H1 (cell line): ENCODE data around the gene HSPBP1. TPM values are rescaled to one million over a fixed set of nuclear protein-coding genes. Genes with fewer than 3 reads are reported as not detected.

Experiments used
- JUN ChIP-seq: IDR thresholded peaks from 2 replicates; pipeline ENCODE4 v1.6.1; 2011; ENCODE audit warnings: low read depth, mild to moderate bottlenecking, improper control_type of control experiment, low read length
- KDM5A ChIP-seq: fragments of 200-600 bp; IDR thresholded peaks from 2 replicates; pipeline ENCODE4 v1.7.1; 2012; ENCODE audit warnings: mild to moderate bottlenecking, low read length, inconsistent platforms, mixed read lengths
- polyA plus RNA-seq, 7 experiments: library from polyadenylated mRNA; depleted of rRNA in 3 of 7; stranded (reverse) in 5 of 7; unstranded in 2 of 7; fragments of >200 nt in 5 of 7; fragments of 200-250 nt in 2 of 7; gene quantifications; 1 replicate in 5 of 7; 2 replicates in 1 of 7; 4 replicates in 1 of 7; pipeline versions ENCODE4 v1.2.1 to v1.2.3, GENCODE V29; 2011 to 2013; ENCODE audit warnings: missing spikeins in 2 of 7, mixed read lengths in 2 of 7
- total RNA-seq: library from RNA; stranded (reverse); fragmentation: NEBNext Ultra II Directional; extraction: Animal tissue kit (Norgen Biotek cat#: 25700); gene quantifications from 2 replicates; pipeline ENCODE4 v1.2.1, GENCODE V29; 2021

Gene HSPBP1
- total and polyA plus RNA-seq, 2 of the 8 experiments (the other 6 are each of a cell fraction or from before 2014, with no cell fraction given): 63.4 to 100 TPM

DNA sequence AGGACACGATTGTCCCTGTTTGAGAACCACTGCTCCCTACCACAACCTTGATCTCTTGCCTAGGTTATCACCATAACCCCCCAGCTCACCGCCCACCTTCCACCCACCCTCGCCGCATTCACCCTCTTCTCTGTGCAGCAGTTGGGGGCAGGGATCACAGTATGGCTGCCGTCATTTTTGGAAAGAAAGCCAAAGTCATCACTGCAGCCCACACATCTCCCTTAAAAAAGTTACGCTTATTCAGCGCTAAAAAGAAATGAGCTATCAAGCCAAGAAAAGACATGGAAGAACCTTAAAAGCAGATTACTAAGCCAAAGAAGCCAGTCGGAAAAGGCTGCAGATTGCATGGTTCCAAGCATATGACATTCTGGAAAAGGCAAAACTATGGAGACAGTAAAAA, 10.6 kb downstream of the HSPBP1 start (continued):
- TF ChIP-seq KDM5A (no peak), JUN (no peak)
- TF ChIP-seq, all 59 proteins: peak for 0
